HL-60 (cell line): ENCODE measurements around the gene FMNL2.

Experiments
- DNase-seq, 2 experiments: peaks; one replicate each; pipeline ENCODE4 v3.0.0-alpha.2; 2010 to 2020; ENCODE audit warnings: low read depth in 1 of 2, low spot score in 1 of 2
- H3K27ac ChIP-seq: fragments of 250-450 bp; sonication (Bioruptor Pico); replicated peaks from 2 replicates; pipeline ENCODE4 v1.5.1; 2020; ENCODE audit warnings: mild to moderate bottlenecking, moderate library complexity
- H3K27me3 ChIP-seq: fragments of 250-450 bp; sonication (Bioruptor Pico); 2 replicates; pipeline ENCODE4 v1.5.1; 2021; ENCODE audit warnings: mild to moderate bottlenecking, moderate library complexity; ENCODE audit not compliant: insufficient read depth, poor library complexity, severe bottlenecking
- H3K4me3 ChIP-seq: replicated peaks from 2 replicates; pipeline ENCODE4 v1.5.1; 2011; ENCODE audit warnings: mild to moderate bottlenecking, control low read depth, low read length; ENCODE audit not compliant: insufficient read depth
- CTCF ChIP-seq: IDR thresholded peaks from one replicate; pipeline ENCODE4 v1.5.1; 2011; ENCODE audit warnings: low read length, control low read depth, inconsistent platforms; ENCODE audit not compliant: insufficient read depth
- GABPA ChIP-seq: IDR thresholded peaks from 2 replicates; pipeline ENCODE4 v1.6.1; 2012; ENCODE audit warnings: low read depth
- POLR2AphosphoS5 ChIP-seq: IDR thresholded peaks from 2 replicates; pipeline ENCODE4 v1.6.1; 2012; ENCODE audit warnings: low read depth
- REST ChIP-seq: IDR thresholded peaks from 2 replicates; pipeline ENCODE4 v1.6.1; 2012; ENCODE audit warnings: low read depth; ENCODE audit not compliant: insufficient replicate concordance
- SPI1 ChIP-seq: IDR thresholded peaks from 2 replicates; pipeline ENCODE4 v1.6.1; 2012; ENCODE audit warnings: low read depth, mild to moderate bottlenecking, borderline replicate concordance

Gene FMNL2

GRCh38 chr2:152349416-152349815 lies 14.4 kb downstream of the FMNL2 start:
- no peak overlapping the region for H3K27ac ChIP-seq
- no peak for DNase-seq
- no peak for TF ChIP-seq CTCF
- no peak for TF ChIP-seq REST
- no peak for TF ChIP-seq SPI1
- no peak for TF ChIP-seq POLR2AphosphoS5
- no peak for TF ChIP-seq GABPA

GRCh38 chr2:152350155-152350679 lies 15.2 kb downstream of the FMNL2 start:
- Histone ChIP-seq H3K4me3 (no peak overlapping the region), H3K27me3 (no peaks in the 10 kb centered on the region), H3K27ac (no peak overlapping the region)
- DNase-seq = no peak
- TF ChIP-seq GABPA (no peak), CTCF (no peak), POLR2AphosphoS5 (no peak), SPI1 (no peak), REST (no peak)

More at GRCh38 chr2:152349416-152349815, 14.4 kb downstream of the FMNL2 start:
- H3K27me3 ChIP-seq = no peaks in the 10 kb centered on the region
- no peak overlapping the region for H3K4me3 ChIP-seq

GRCh38 chr2:152352616-152353015 lies 17.6 kb downstream of the FMNL2 start:
- DNase-seq = no peak
- Histone ChIP-seq H3K27ac (no peak overlapping the region), H3K27me3 (no peaks in the 10 kb centered on the region), H3K4me3 (no peak overlapping the region)
- no peak for TF ChIP-seq POLR2AphosphoS5
- TF ChIP-seq REST = no peak
- TF ChIP-seq GABPA = no peak
- no peak for TF ChIP-seq CTCF
- TF ChIP-seq SPI1 = no peak
